Uterus (tissue), 2 donors: Measurements from ENCODE around the gene KLRC3.

Source experiments
- CTCF ChIP-seq, 4 experiments: fragments of 200-600 bp in 2 of 4; fragments of 450-650 bp in 2 of 4; sonication (generic) in 2 of 4; IDR thresholded peaks; one replicate each; pipeline ENCODE4 v1.5.1; 2016 to 2019; ENCODE audit warnings: antibody characterized with exemption in 4 of 4, mild to moderate bottlenecking in 2 of 4, moderate library complexity in 1 of 4
- POLR2A ChIP-seq, 2 donors: fragments of 450-650 bp; IDR thresholded peaks; one replicate each; pipeline ENCODE4 v1.6.1; 2016; ENCODE audit warnings: antibody characterized with exemption in 2 of 2, mild to moderate bottlenecking in 1 of 2, moderate library complexity in 1 of 2

- no peak for TF ChIP-seq POLR2A (IDR thresholded peaks at IDR 0.05)
- TF ChIP-seq CTCF (IDR thresholded peaks at IDR 0.05), result no peak
These were observed 27.9 kb downstream of the KLRC3 start for GRCh38 chr12:10392394-10392930.
